ENCODE measurements around the gene ACTL10. TPM values are rescaled to one million over a fixed set of nuclear protein-coding genes. Genes with fewer than 3 reads are reported as not detected.
A peak's percentile ranks its signal among the peaks of the same experiment; 100 is the strongest.

Gene ACTL10
- total and polyA plus RNA-seq, 2 of the 13 experiments (the other 11 are each of a cell fraction or from before 2014, with no cell fraction given), result not detected

- TF ChIP-seq POGK (CRISPR knock-in tag; conservative IDR thresholded peaks at IDR 0.05), result no peak
- no peak for TF ChIP-seq PRDM15 (CRISPR knock-in tag; IDR thresholded peaks at IDR 0.05)
- no peak for TF ChIP-seq PAWR (CRISPR knock-in tag; IDR thresholded peaks at IDR 0.05; ENCODE audit: borderline replicate concordance)
- no peak for TF ChIP-seq ZBTB43 (CRISPR knock-in tag; conservative IDR thresholded peaks at IDR 0.05)
- no peak for TF ChIP-seq FOXK2 (IDR thresholded peaks at IDR 0.05)
- 0 out of 2 replicates have a peak, but pooled peaks have one; percentile 18 for TF ChIP-seq ZBTB4 (CRISPR knock-in tag; IDR thresholded peaks at IDR 0.05; ENCODE audit: borderline replicate concordance)
- no peak for TF ChIP-seq NRL (CRISPR knock-in tag; IDR thresholded peaks at IDR 0.05; ENCODE audit: borderline replicate concordance)
- TF ChIP-seq NFIB (CRISPR knock-in tag; IDR thresholded peaks at IDR 0.05; ENCODE audit: borderline replicate concordance), result 0 out of 2 replicates have a peak, but pooled peaks have one; percentile 18
- TF ChIP-seq RBAK (CRISPR knock-in tag; IDR thresholded peaks at IDR 0.05), result no peak
- TF ChIP-seq ZFP36L2 (CRISPR knock-in tag; IDR thresholded peaks at IDR 0.05), result no peak
- no peak for TF ChIP-seq GFI1 (CRISPR knock-in tag; IDR thresholded peaks at IDR 0.05; ENCODE audit: borderline replicate concordance)
- no peak for TF ChIP-seq HMGXB3 (CRISPR knock-in tag; IDR thresholded peaks at IDR 0.05; ENCODE audit: borderline replicate concordance)
- TF ChIP-seq HOXA5 (CRISPR knock-in tag; IDR thresholded peaks at IDR 0.05), result no peak
Measured at GRCh38 chr20:33653900-33654596, 12.7 kb upstream of the ACTL10 start (continued).
